ENCODE measurements around the gene INAFM1. TPM values are rescaled to one million over a fixed set of nuclear protein-coding genes. Genes with fewer than 3 reads are reported as not detected.

Gene INAFM1
- total RNA-seq, 1 experiment from 2014 or later = 5.5 TPM

DNA sequence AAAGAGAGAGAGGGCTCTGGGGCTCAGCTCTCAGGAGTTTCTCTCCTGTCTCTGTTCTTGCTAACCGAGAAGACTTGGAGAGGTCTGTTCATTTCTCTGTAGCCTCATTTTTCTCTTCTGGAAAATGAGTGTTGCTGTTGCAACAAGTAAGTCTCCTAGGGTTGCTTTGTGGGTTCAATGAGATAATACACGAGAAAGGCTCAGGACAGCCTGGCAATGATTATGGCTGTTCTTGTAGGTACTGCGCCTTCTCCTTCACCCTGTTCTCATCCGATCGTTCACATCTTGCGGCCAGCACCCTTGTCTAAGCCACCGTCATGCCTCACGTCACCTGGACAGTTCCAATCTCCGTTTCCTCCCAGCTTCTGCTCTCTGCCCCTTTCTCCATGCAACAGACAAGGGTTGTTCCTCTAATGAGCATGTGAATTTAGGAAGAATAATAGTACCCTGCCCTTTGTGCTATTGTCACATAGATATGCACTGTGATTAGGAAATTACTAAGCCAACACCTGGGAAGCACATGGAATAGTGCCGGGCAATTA lies 39.1 kb downstream of the INAFM1 start:
- Histone ChIP-seq H3K36me3 (no peaks in the 10 kb centered on the region), H3K27me3 (peaks cover 3% of the 10 kb centered on the region), H3K9me3 (no peaks in the 10 kb centered on the region; the same call in 1 of the 2 replicates), H3K4me3 (no peak overlapping the region)
- no peak for DNase-seq

- Histone ChIP-seq H3K9me3 (no peaks in the 10 kb centered on the region; the same call in 1 of the 2 replicates), H3K4me3 (no peak overlapping the region), H3K36me3 (no peaks in the 10 kb centered on the region), H3K27me3 (peaks cover 4% of the 10 kb centered on the region)
- DNase-seq = peak; percentile 89
Observed at GRCh38 chr19:47315125-47315821, 40.6 kb downstream of the INAFM1 start.

- H3K27me3 ChIP-seq = peaks cover 11% of the 10 kb centered on the region
- no peaks in the 10 kb centered on the region for H3K36me3 ChIP-seq
- peaks cover 1% of the 10 kb centered on the region; the same call in 1 of the 2 replicates for H3K9me3 ChIP-seq
- no peak overlapping the region for H3K4me3 ChIP-seq
- DNase-seq = no peak
Observed at GRCh38 chr19:47316513-47316912, 41.8 kb downstream of the INAFM1 start.

DNA sequence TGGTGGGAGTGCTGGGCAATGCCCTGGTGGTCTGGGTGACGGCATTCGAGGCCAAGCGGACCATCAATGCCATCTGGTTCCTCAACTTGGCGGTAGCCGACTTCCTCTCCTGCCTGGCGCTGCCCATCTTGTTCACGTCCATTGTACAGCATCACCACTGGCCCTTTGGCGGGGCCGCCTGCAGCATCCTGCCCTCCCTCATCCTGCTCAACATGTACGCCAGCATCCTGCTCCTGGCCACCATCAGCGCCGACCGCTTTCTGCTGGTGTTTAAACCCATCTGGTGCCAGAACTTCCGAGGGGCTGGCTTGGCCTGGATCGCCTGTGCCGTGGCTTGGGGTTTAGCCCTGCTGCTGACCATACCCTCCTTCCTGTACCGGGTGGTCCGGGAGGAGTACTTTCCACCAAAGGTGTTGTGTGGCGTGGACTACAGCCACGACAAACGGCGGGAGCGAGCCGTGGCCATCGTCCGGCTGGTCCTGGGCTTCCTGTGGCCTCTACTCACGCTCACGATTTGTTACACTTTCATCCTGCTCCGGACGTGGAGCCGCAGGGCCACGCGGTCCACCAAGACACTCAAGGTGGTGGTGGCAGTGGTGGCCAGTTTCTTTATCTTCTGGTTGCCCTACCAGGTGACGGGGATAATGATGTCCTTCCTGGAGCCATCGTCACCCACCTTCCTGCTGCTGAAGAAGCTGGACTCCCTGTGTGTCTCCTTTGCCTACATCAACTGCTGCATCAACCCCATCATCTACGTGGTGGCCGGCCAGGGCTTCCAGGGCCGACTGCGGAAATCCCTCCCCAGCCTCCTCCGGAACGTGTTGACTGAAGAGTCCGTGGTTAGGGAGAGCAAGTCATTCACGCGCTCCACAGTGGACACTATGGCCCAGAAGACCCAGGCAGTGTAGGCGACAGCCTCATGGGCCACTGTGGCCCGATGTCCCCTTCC lies 45.5 kb downstream of the INAFM1 start:
- Histone ChIP-seq H3K27me3 (peaks cover 32% of the 10 kb centered on the region), H3K36me3 (no peaks in the 10 kb centered on the region), H3K9me3 (peaks cover 3% of the 10 kb centered on the region; the same call in 1 of the 2 replicates), H3K4me3 (no peak overlapping the region)
- DNase-seq = no peak

DNA sequence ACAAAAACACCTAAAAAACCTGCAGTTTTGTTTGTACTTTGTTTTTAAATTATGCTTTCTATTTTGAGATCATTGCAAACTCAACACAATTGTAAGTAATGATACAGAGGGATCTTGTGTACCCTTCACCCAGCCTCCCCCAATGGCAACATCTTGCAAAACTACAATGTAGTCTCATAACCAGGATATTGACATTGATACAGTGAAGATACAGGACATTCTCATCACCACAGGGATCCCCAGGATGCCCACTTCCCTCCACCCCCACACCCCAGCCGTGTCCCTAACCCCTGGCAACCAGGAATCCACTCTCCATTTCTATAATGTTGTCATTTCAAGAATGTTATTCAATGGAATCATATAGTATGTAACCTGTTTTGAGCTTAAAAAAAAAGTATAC lies 46.9 kb downstream of the INAFM1 start:
- Histone ChIP-seq H3K9me3 (peaks cover 3% of the 10 kb centered on the region; the same call in 1 of the 2 replicates), H3K36me3 (no peaks in the 10 kb centered on the region), H3K4me3 (no peak overlapping the region), H3K27me3 (peaks cover 36% of the 10 kb centered on the region)
- no peak for DNase-seq

- H3K36me3 ChIP-seq = no peaks in the 10 kb centered on the region
- H3K27me3 ChIP-seq = peaks cover 36% of the 10 kb centered on the region
- peaks cover 3% of the 10 kb centered on the region; the same call in 1 of the 2 replicates for H3K9me3 ChIP-seq
- no peak overlapping the region for H3K4me3 ChIP-seq
- no peak for DNase-seq
Observed at GRCh38 chr19:47322058-47322457, 47.4 kb downstream of the INAFM1 start.

DNA sequence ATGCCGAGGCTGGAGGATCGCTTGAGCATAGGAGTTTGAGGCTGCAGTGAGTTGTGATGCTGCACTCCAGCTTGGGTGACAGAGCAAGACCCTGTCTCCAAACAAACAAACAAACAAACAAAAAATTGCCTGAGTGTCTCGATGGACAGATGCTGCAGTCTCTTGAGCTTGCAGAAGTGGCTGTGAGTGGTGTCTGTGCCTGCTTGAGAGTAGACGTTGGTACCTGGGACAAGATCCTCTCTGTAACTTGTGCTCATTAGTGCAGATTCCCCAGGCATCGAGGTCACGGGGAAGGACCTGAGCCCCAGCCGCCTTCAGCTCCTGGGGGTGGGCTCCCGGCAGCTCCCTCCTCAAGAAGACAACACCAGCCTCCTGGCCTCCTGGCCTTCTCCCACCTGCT lies 48.7 kb downstream of the INAFM1 start:
- H3K27me3 ChIP-seq = peaks cover 33% of the 10 kb centered on the region
- no peaks in the 10 kb centered on the region for H3K36me3 ChIP-seq

GRCh38 chr19:47323872-47324271 lies 49.2 kb downstream of the INAFM1 start:
- no peak for DNase-seq
- Histone ChIP-seq H3K9me3 (peaks cover 3% of the 10 kb centered on the region; the same call in 1 of the 2 replicates), H3K36me3 (no peaks in the 10 kb centered on the region), H3K27me3 (peaks cover 33% of the 10 kb centered on the region), H3K4me3 (no peak overlapping the region)

More for the DNA sequence above, 48.7 kb downstream of the INAFM1 start:
- no peak overlapping the region for H3K4me3 ChIP-seq
- no peak for DNase-seq
- peaks cover 3% of the 10 kb centered on the region; the same call in 1 of the 2 replicates for H3K9me3 ChIP-seq

DNA sequence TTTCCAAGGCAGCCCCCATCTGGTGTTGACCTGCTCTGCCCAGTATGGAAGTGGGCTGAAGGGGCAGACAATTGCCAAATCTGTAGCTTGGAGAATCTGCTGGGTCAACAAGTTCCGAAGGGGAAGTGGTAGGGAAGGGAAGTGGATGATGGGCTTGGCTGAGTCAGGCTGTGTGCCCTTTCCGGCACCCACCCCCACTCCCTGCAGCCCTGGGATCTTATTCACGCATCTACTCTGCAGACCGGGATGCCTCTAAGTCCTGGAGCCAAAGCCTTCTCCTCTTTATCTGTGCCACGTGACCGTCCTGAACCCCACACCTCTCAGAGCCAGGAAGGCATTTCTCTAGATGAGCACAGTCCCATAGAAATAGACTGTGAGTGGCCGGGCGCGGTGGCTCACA lies 49.8 kb downstream of the INAFM1 start:
- Histone ChIP-seq H3K9me3 (peaks cover 3% of the 10 kb centered on the region; the same call in 1 of the 2 replicates), H3K36me3 (no peaks in the 10 kb centered on the region), H3K4me3 (no peak overlapping the region), H3K27me3 (peaks cover 33% of the 10 kb centered on the region)
- DNase-seq = no peak

Other genes with a start within 250 kb of the INAFM1 start
- 81.9 and 94.5 TPM in 2 replicates for gene TMEM160, start 226.3 kb upstream of the INAFM1 start, total RNA-seq (2014; rRNA removed; shearing (Covaris generic); ENCODE audit: low replicate concordance)
- gene ZC3H4, start 161.1 kb upstream of the INAFM1 start, total RNA-seq (2014; rRNA removed; shearing (Covaris generic); ENCODE audit: low replicate concordance) = 8.2 and 25.2 TPM in 2 replicates
- 389 and 411 TPM in 2 replicates for gene SAE1, start 144.1 kb upstream of the INAFM1 start, total RNA-seq (2014; rRNA removed; shearing (Covaris generic); ENCODE audit: low replicate concordance)
- gene BBC3, start 43.7 kb upstream of the INAFM1 start, total RNA-seq (2014; rRNA removed; shearing (Covaris generic); ENCODE audit: low replicate concordance) = 14.7 and 38.8 TPM in 2 replicates
- 17.5 and 22.9 TPM in 2 replicates for gene CCDC9, start 18.4 kb upstream of the INAFM1 start, total RNA-seq (2014; rRNA removed; shearing (Covaris generic); ENCODE audit: low replicate concordance)
- gene C5AR1, start 35.0 kb downstream of the INAFM1 start, total RNA-seq (2014; rRNA removed; shearing (Covaris generic); ENCODE audit: low replicate concordance) = not detected in 2 replicates
- gene C5AR2, start 57.3 kb downstream of the INAFM1 start, total RNA-seq (2014; rRNA removed; shearing (Covaris generic); ENCODE audit: low replicate concordance) = not detected in 2 replicates
- 18.0 and 25.3 TPM in 2 replicates for gene DHX34, start 74.4 kb downstream of the INAFM1 start, total RNA-seq (2014; rRNA removed; shearing (Covaris generic); ENCODE audit: low replicate concordance)
- gene MEIS3, start 144.6 kb downstream of the INAFM1 start, total RNA-seq (2014; rRNA removed; shearing (Covaris generic); ENCODE audit: low replicate concordance) = 0.56 TPM in 1 of 2 replicates, not detected in the other
- not detected in 2 replicates for gene SLC8A2, start 197.0 kb downstream of the INAFM1 start, total RNA-seq (2014; rRNA removed; shearing (Covaris generic); ENCODE audit: low replicate concordance)
- 9.1 and 31.0 TPM in 2 replicates for gene KPTN, start 209.3 kb downstream of the INAFM1 start, total RNA-seq (2014; rRNA removed; shearing (Covaris generic); ENCODE audit: low replicate concordance)
- gene NAPA, start 240.2 kb downstream of the INAFM1 start, total RNA-seq (2014; rRNA removed; shearing (Covaris generic); ENCODE audit: low replicate concordance) = 141 and 323 TPM in 2 replicates